ENCODE results near the gene FAM13B. TPM values are rescaled to one million over a fixed set of nuclear protein-coding genes. Genes with fewer than 3 reads are reported as not detected.
A peak's percentile ranks its signal among the peaks of the same experiment; 100 is the strongest.

Gene FAM13B
- total RNA-seq, 4 donors from 2014 or later = 3.4 to 7.9 (median 4.1) TPM

DNA sequence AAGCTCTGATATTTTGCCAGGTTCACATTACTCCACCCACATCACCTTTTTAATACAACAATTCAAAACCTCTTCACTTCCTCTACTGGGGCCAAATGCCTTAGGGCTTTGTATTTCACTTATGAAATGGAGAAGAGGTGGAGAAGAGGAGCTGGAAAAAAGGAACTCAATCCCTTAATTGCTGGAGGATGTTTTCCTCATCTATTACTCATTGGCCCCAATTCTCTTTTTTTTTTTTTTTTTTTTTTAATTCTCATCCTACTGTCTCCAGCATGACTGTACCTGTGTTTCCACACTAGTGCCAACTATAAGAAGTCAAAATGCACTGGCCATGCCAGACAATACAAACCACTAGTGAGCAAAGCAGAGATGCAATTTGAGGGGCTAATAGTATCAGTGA lies 20.9 kb downstream of the FAM13B start:
- no peaks in the 10 kb centered on the region for H3K27me3 ChIP-seq
- H3K9me3 ChIP-seq = no peaks in the 10 kb centered on the region
- in situ Hi-C loops (cut with MboI; ENCODE audit: low sequenced_read_pairs in 4 of 4) (no loop called here), intact Hi-C loops (cut with DNase I; ENCODE audit: low total_unique reads) (no loop called here)
- H3K27ac ChIP-seq = no peak overlapping the region
- DNase-seq = no peak
- H3K4me1 ChIP-seq = no peaks in the 10 kb centered on the region
- no peak for ATAC-seq
- TF ChIP-seq, protein P1, sequence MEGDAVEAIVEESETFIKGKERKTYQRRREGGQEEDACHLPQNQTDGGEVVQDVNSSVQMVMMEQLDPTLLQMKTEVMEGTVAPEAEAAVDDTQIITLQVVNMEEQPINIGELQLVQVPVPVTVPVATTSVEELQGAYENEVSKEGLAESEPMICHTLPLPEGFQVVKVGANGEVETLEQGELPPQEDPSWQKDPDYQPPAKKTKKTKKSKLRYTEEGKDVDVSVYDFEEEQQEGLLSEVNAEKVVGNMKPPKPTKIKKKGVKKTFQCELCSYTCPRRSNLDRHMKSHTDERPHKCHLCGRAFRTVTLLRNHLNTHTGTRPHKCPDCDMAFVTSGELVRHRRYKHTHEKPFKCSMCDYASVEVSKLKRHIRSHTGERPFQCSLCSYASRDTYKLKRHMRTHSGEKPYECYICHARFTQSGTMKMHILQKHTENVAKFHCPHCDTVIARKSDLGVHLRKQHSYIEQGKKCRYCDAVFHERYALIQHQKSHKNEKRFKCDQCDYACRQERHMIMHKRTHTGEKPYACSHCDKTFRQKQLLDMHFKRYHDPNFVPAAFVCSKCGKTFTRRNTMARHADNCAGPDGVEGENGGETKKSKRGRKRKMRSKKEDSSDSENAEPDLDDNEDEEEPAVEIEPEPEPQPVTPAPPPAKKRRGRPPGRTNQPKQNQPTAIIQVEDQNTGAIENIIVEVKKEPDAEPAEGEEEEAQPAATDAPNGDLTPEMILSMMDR (IDR thresholded peaks at IDR 0.05 in 4 of 5, conservative IDR thresholded peaks at IDR 0.05 in 1 of 5) = no peak
- no peak for TF ChIP-seq POLR2A (IDR thresholded peaks at IDR 0.05)
- peaks cover 0 to 52% of the 10 kb centered on the region in 2 donors for H3K36me3 ChIP-seq
- no peak overlapping the region for H3K4me3 ChIP-seq

DNA sequence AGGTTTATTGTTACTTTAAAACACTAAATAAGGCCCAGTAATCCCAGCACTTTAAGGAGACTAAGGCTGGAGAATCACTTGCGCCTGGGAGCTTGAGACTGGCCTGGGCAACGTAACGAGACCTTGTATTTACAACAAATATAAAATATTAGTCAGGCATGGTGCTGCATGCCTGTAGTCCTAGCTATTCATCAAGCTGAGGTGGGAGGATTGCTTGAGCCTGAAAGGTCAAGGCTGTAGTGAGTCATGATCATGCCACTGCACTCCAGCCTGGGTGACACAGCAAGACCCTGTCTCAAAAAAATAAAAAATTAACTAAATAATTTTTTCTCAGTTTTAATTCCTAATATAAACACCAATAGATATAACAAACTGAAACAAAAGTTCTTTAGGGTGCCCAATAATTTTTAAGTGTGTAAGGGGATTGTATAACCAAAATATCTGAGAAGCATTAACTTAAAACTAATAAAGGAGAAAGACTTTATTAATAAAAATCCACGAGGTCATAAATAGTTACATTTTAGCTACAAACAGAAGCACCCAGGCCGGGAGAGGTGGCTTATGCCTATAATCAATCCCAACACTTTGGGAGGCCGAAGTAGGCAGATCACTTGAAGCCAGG lies 32.7 kb downstream of the FAM13B start:
- Histone ChIP-seq H3K27me3 (no peaks in the 10 kb centered on the region), H3K9me3 (no peaks in the 10 kb centered on the region), H3K36me3 (no peaks in the 10 kb centered on the region), H3K4me1 (peaks cover 6 to 11% of the 10 kb centered on the region in 2 donors), H3K27ac (peak overlapping the region in 2 of 4 donors; percentile 38 to 39), H3K4me3 (no peak overlapping the region)
- intact Hi-C loops (cut with DNase I; ENCODE audit: low total_unique reads) = no loop called here
- no peak for TF ChIP-seq POLR2A (IDR thresholded peaks at IDR 0.05)
- TF ChIP-seq, protein P1 (IDR thresholded peaks at IDR 0.05 in 4 of 5, conservative IDR thresholded peaks at IDR 0.05 in 1 of 5) = no peak
- ATAC-seq (peak in 1 of 2 donors; percentile 69), DNase-seq (peak in 1 of 2 donors; percentile 18)
- in situ Hi-C loops (cut with MboI; ENCODE audit: low sequenced_read_pairs in 4 of 4) = no loop called here

DNA sequence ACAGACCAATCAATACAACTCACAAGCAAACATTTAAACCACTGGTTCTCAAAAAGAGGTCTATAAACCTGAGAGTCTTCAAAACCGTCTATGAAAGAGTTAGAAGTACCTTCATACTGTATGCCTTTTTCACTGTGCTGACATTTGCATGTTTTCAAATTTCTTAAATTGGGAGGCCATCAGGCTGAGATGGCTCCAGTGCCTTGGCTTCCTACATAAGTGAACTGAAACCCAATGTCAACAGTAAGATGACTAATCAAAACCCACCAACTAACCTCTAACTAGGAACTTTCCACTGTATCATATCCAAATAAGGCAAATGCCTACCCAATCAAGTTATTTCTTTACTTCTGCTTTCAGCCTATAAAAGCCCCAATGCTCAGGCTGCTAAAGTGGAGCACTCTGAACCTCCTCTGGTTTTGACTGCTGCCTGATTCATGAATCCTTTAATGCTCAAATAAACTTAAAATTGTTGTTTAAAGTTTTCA lies 35.1 kb downstream of the FAM13B start:
- no peak for DNase-seq
- intact Hi-C loops (cut with DNase I; ENCODE audit: low total_unique reads) (no loop called here), in situ Hi-C loops (cut with MboI; ENCODE audit: low sequenced_read_pairs in 4 of 4) (no loop called here)
- Histone ChIP-seq H3K4me1 (peaks cover 6 to 24% of the 10 kb centered on the region in 2 donors), H3K9me3 (no peaks in the 10 kb centered on the region), H3K36me3 (no peaks in the 10 kb centered on the region), H3K4me3 (no peak overlapping the region), H3K27ac (no peak overlapping the region), H3K27me3 (no peaks in the 10 kb centered on the region)
- ATAC-seq = no peak
- TF ChIP-seq POLR2A (IDR thresholded peaks at IDR 0.05) = no peak
- TF ChIP-seq, protein P1 (IDR thresholded peaks at IDR 0.05 in 4 of 5, conservative IDR thresholded peaks at IDR 0.05 in 1 of 5) = no peak

DNA sequence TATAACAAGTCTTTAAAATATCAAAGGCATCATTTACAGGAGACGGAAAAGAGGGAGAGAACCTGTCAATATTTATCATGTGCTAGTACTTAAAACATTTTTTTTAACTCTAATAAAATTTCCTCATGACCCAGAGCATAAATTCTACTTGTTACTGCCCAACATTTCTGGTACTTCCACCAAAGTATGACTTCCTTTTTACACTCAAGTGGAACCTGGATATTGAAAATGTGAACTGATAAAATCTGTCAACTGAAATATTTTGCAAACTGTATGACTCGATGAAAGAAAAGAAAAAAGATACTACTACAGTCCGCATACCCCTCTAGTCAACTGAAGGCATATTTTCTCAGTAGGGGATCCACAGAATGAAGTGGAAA lies 37.1 kb downstream of the FAM13B start:
- in situ Hi-C loops (cut with MboI; ENCODE audit: low sequenced_read_pairs in 4 of 4) (no loop called here), intact Hi-C loops (cut with DNase I; ENCODE audit: low total_unique reads) (no loop called here)
- peaks cover 6 to 24% of the 10 kb centered on the region in 2 donors for H3K4me1 ChIP-seq
- no peak overlapping the region for H3K4me3 ChIP-seq
- H3K9me3 ChIP-seq = no peaks in the 10 kb centered on the region
- TF ChIP-seq, protein P1 (IDR thresholded peaks at IDR 0.05 in 4 of 5, conservative IDR thresholded peaks at IDR 0.05 in 1 of 5) = no peak
- no peak for TF ChIP-seq POLR2A (IDR thresholded peaks at IDR 0.05)
- no peaks in the 10 kb centered on the region for H3K36me3 ChIP-seq
- ATAC-seq = no peak
- no peaks in the 10 kb centered on the region for H3K27me3 ChIP-seq
- no peak overlapping the region for H3K27ac ChIP-seq
- no peak for DNase-seq
